T-helper 1 cell (primary cell): ENCODE data around the gene KRTAP4-11.
"Not testable (repeated sequence)": the region's sequence is repeated elsewhere in the genome, so short reads cannot be mapped to it uniquely, and the experiment has no call there.

ENCODE experiments used
- DNase-seq, 5 donors: peaks; one replicate each; pipeline ENCODE4 v3.0.0-alpha.2; 2012 to 2020

Gene KRTAP4-11

DNA sequence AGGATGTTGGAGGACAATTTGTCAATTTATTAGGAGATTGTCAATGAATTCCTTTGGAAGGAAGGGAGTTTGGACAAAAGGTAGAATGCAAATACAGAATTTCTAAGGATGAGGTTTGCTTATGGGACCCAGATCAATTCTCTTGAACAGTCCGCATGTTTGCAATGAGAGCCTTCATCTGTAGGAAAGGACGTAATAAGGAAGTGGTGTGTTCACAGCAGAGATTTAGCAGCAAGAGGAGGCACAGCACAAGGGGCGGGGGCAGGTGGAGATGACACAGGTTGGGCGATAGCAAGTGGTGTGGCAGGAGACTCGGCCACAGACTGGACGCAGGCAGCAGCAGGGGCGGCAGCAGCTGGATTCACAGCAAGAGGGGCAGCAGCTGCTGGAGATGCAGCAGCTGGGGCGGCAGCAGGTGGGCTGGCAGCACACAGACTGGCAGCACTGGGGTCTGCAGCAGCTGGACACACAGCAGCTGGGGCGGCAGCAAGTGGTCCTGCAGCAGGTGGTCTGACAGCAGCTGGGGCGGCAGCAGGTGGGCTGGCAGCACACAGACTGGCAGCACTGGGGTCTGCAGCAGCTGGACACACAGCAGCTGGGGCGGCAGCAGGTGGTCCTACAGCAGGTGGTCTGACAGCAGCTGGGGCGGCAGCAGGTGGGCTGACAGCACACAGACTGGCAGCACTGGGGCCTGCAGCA is 5.3 kb upstream of the KRTAP4-11 start:
- DNase-seq = not testable (repeated sequence)

DNA sequence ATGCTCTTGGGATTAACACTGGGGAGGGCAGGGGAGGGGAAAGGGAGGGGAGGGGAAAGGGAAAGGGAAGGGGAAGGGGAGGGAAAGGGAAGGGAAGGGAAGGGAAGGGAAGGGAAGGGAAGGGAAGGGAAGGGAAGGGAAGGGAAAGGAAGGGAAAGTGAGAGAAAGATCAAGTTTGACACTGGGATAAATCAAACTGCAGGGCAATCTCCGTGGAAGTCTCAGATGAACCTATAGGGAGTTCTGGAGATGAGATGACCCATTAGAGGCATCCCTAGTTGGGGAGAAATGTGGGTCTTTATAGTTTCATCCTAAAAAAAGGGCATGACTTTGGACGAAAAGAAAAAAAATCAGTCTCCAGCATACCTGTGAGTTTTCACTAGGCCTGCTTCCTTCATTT is 3.6 kb upstream of the KRTAP4-11 start:
- no peak for DNase-seq

DNA sequence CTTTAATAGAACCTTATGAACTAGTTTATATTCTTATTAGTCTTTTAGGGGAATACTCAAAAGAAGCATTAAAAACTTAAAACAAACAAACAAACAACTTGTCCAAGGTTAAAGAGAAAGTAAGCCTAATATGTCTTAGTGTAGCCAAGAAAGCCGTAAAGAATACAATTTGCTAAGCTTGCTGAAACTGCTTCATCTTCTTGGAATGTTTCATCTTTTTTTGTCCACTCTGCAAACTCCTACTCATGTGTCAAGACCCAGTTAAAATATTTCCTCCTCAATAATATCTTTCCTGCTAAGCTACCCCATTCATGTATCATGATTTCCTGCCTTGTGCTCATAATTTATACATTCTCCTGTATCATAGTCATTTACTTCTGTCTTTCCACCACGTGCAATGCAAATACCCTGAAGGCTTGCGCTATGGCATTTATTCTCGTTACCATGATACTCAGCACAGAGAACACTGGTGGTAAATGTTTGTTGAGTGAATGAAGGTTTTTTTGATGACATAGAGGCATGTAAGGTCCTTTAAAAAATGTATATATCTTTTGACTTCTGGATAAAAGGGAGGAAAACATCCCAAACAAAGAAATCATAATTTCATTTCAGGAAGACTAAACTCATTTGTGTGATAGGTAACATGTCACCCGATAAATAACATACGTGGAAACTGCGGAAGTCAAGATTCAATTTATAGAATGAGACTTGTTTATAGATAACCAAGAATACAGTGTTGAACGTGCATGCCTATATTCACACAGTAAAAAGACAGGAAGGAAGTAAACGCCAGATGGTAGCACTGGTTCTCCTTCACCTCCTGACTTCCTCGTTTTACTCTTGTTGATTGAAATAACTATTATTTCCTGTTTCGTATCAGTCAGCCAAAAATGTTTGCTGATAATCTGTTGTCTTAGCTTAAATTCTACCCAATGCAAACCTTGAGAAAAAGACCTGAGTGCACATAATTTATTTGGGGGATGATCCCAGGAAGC is 1.8 kb upstream of the KRTAP4-11 start:
- DNase-seq = not testable (repeated sequence)

DNA sequence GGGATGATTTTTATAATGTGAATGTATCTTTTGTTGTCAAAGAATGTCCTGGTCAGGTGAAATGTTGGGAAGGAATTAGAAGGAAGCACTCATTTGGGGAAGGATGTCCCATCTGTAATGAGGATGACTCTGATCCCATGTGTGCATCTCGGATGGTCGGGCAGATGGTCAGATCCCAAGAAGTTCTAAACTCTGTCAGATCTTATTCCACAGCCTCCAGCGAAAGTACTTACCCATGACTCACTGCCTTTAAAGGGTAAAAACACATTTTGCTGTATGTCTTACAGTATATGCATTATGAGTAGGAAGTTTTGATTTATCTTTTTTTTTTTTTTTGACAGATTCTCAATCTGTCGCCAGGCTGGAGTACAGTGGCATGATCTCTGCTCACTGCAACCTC is 548 bp upstream of the KRTAP4-11 start:
- DNase-seq = no peak

DNA sequence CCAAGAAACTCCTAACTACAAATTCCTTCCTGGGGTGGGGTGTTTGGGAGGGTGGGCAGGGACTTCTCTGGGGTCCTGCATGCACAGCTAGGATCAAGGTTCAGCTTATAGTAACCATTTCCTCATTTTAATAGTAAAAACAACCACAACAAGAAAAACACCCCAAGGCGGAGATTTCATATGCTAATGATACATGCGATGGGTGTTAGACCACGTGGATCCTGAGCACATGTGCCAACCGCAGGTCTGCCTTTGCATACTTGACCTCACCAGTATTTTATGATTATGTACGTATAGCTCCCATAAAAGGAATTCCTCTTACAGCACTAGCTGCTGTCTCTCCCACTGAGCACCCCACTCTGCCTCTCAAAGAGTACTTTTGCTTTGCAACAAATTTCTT is 1.9 kb downstream of the KRTAP4-11 start:
- no peak for DNase-seq

DNA sequence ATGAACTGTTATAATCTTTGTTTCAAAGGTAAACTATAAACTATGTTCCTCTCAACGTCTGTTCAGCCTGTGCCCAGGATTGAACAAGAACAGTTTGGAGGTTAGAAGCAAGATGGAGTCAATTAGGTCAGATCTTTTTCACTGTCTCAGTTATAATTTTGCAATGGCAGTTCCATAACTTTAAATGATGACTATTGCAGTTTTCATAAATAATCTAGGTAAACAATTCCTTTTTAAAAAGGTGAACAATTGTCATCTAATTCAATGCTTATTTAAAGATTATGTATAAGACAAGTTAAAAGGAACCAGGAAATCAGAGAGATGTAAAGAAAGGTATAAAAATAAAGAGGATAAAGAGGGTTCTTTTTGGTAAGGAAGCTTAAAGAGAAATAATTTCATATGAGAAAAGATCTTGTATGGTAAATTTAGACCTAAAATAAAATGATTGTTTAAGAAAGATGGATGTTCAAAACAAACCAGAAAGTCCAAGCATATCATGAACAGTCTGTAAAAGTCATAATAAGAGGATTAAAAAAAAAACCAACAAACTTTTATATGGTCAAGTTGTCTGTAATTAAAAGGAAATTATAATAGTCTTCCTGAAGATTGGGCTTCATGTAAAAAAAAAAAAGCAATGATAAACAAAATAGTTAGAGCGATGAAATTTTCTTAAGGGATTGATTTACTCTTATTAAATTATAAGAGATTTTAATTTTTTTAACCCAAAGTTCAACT is 6.9 kb downstream of the KRTAP4-11 start:
- no peak for DNase-seq

DNA sequence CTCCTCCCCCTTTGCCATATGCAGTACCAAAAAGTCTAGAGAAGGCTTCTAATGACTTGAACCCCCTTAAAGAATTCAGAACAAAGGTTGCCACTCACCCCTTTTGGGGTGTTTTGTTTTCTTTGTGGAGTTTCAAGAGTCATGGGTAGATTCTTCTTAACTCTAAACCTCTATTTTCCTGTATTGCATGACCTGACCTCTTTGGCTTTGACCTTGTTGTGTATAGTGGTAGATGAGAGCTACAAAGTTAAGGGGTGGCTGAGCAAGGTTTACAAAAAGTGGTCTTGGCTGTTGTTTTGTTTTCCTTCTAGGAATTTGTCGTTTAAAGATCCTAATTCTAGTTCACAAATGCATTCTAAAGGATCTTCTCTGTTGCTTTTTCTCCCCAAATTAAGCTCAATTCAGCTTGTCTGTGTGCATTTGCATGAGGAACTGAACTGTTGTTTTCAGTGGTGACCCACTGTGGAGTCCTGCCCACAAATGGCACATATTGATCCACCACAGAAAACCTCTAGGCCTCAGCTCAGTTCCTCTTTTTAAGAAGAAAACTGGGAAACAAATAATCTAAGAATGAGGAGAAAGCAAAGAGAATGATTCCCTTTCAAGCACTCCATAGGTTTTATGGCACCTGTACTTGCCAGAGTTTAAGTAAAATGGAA is 9.3 kb downstream of the KRTAP4-11 start:
- not testable (repeated sequence) for DNase-seq

DNA sequence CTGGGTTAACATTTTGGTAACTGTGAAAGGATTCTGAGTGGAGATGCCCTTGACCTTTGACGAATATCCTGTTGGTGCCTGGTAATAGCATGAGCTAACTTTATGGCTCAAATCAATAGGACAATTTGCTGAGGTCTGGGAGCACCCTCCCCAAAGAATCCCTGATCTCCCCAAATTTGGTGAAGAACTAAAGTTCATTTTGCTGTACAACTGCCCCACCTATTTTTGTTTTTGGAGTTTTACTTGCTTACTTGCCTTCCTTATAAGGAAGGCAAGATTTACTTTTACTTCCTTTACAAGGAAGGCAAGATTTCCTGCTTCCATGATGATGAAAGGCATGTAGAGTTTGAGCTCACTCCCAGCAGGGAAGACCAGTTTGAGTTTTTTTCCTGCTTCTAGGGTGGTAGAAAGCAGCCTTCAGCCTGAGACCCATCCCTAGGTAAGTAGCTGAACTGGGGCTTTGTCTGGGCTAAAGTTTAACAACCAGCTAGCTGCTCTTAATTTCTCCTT is 10.2 kb downstream of the KRTAP4-11 start:
- no peak for DNase-seq

DNA sequence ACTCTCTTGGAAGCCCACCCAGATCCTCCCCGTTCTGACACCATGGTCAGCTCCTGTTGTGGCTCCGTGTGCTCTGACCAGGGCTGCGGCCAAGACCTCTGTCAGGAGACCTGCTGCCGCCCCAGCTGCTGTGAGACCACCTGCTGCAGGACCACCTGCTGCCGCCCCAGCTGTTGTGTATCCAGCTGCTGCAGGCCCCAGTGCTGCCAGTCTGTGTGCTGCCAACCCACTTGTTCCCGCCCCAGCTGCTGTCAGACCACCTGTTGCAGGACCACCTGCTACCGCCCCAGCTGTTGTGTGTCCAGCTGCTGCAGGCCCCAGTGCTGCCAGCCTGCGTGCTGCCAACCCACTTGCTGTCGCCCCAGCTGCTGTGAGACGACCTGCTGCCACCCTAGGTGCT is 12.8 kb downstream of the KRTAP4-11 start, which contains the start of gene KRTAP4-9:
TSS of gene KRTAP4-9 (plus strand) at position 43 of the 400 bp plus-strand sequence. CDS start at position 43, 0 bp downstream.
- not testable (repeated sequence) for DNase-seq

DNA sequence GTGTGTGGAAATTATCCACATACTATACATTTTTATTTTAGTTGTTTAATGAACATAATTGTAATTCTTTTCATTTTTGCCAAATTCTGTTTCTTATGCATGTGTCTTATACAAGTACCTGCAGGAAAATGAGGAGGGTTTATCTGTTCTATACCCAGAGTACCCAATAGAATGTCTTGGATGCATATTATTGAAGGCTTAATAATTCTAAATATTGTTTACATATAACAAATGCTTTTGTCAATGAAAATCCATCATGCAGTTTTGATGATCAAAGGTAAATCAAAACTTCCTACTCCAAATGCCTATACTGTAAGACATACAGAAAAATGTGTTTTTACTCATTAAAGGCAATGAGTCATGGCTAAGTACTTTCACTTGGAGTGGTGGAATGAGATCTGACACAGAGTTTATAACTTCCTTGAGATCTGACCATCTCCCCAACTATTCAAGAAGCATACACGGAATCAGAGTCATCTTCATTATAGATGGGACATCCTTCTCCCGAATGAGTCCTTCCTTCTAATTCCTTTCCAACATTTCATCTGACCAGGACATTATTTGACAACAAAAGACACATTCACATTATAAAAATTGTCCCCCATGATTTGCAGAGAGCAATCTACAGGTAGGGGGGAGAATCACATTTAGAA is 13.7 kb downstream of the KRTAP4-11 start:
- not testable (repeated sequence) for DNase-seq

DNA sequence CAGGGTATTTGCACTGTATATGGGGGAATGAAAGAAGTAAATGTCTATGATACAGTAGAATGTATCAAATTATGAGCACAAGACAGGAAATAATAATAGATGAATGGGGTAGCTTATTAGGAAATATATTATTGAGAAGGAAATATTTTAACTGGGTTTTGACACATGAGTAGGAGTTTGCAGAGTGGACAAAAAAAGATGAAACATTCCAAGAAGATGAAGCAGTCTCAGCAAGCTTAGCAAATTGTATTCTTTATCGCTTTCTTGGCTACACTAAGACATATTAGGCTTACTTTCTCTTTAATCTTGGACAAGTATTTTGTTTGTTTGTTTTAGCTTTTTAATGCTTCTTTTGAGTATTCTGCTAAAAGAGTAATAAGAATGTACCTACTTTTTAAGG is 14.3 kb downstream of the KRTAP4-11 start:
- DNase-seq = no peak

DNA sequence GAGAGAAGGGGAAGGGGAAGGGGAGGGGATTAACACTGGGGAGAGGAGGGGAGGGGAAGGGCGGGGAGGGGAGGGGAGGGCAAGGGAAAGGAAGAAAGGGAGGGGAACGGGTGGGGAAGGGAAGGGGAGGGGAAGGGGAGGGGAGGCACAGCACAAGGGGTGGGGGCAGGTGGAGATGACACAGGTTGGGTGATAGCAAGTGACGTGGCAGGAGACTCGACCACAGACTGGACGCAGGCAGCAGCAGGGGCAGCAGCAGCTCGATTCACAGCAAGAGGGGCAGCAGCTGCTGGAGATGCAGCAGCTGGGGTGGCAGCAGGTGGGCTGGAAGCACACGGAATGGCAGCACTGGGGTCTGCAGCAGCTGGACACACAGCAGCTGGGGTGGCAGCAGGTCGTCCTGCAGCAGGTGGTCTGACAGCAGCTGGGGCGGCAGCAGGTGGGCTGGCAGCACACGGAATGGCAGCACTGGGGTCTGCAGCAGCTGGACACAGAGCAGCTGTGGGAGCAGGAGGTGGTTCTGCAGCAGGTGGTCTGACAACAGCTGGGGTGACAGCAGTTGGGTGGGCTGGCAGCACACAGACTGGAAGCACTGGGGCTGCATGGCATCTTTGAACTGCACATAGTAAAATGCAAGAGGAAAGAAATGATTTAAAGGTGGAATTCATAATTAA is 16.4 kb downstream of the KRTAP4-11 start, which contains the start of gene KRTAP4-16:
TSS of gene KRTAP4-16 (minus strand) at position 624 of the 674 bp plus-strand sequence. CDS start at position 624, 0 bp downstream.
- DNase-seq = no peak

DNA sequence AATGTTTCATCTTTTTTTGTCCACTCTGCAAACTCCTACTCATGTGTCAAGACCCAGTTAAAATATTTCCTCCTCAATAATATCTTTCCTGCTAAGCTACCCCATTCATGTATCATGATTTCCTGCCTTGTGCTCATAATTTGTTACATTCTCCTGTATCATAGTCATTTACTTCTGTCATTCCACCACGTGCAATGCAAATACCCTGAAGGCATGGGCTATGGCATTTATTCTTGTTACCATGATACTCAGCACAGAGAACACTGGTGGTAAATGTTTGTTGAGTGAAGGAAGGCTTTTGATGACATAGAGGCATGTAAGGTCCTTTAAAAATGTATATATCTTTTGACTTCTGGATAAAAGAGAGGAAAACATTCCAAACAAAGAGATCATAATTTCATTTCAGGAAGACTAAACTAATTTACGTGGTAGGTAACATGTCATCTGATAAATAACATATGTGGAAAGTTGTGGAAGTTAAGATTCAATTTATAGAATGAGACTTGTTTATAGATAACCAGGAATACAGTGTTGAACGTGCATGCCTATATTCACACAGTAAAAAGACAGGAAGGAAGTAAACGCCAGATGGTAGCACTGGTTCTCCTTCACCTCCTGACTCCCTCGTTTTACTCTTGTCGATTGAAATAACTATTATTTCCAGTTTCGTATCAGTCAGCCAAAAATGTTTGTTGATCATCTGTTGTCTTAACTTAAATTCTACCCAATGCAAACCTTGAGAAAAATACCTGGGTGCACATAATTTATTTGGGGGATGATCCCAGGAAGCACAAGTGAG is 18.3 kb downstream of the KRTAP4-11 start:
- DNase-seq = not testable (repeated sequence)

DNA sequence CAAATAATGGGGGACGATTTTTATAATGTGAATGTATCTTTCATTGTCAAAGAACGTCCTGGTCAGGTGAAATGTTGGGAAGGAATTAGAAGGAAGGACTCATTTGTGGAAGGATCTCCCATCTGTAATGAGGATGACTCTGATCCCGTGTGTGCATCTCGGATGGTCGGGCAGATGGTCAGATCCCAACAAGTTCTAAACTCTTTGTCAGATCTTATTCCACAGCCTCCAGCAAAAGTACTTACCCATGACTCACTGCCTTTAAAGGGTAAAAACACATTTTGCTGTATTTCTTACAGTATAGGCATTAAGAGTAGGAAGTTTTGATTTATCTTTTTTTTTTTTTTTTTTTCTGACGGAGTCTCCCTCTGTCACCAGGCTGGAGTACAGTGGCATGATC is 19.7 kb downstream of the KRTAP4-11 start:
- no peak for DNase-seq

DNA sequence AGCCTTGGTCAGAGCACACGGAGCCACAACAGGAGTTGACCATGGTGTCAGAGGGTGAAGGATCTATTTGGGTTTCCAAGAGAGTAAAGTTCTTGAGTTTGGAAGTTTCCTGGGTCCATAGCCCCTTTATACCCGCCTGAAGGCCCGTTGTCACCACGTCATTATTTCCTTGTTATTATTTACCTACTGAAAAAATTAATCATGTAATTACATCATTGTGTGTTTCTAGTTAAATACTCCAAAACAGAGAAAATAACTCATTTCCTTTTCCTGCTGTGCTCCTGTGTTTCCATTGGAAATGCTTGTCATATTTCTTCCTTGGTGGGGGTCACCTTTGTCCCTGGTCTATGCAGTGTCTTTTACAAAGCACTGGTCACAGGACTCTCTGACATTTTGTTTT is 20.1 kb downstream of the KRTAP4-11 start, which contains the start of gene KRTAP4-8:
TSS of gene KRTAP4-8 (minus strand) at position 101 of the 400 bp plus-strand sequence. CDS start at position 43, 58 bp downstream.
- DNase-seq = no peak

DNA sequence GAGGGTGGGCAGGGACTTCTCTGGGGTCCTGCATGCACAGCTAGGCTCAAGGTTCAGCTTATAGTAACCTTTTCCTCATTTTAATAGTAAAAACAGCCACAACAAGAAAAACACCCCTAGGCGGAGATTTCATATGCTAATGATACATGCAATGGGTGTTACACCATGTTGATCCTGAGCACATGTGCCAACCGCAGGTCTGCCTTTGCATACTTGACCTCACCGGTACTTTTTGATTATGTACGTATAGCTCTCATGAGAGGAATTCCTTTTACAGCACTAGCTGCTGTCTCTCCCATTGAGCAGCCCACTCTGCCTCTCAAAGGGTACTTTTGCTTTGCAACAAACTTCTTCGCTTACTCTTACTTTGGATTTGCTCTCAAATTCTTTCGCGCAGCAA is 22.1 kb downstream of the KRTAP4-11 start:
- DNase-seq = no peak

DNA sequence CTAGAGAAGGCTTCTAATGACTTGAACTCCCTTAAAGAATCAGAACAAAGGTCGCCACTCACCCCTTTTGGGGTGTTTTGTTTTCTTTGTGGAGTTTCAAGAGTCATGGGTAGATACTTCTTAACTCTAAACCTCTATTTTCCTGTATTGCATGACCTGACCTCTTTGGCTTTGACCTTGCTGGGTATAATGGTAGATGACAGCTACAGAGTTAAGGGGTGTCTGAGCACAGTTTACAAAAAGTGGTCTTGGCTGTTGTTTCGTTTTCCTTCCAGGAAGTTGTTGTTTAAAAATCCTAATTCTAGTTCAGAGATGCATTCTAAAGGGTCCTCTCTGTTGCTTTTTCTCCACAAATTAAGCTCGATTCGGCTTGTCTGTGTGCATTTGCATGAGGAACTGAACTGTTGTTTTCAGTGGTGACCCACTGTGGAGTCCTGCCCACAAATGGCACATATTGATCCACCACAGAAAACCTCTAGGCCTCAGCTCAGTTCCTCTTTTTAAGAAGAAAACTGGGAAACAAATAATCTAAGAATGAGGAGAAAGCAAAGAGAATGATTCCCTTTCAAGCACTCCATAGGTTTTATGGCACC is 29.3 kb downstream of the KRTAP4-11 start:
- not testable (repeated sequence) for DNase-seq

DNA sequence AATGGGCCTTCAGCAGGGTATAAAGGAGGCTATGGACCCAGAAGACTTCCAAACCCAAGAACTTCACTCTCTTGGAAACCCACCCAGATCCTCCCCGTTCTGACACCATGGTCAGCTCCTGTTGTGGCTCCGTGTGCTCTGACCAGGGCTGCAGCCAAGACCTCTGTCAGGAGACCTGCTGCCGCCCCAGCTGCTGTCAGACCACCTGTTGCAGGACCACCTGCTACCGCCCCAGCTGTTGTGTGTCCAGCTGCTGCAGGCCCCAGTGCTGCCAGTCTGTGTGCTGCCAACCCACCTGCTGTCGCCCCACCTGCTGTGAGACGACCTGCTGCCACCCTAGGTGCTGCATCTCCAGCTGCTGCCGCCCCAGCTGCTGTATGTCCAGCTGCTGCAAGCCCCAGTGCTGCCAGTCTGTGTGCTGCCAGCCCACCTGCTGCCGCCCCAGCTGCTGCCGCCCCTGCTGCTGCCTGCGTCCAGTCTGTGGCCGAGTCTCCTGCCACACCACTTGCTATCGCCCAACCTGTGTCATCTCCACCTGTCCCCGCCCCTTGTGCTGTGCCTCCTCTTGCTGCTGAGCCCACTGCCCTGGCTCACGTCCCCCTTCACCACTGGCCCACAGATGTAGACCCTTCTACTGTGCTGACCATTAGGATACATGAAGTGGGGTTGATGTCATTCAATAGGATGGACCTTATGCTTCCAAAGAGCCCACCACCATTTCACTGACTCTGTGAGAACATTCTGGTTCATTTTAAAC is 33.9 kb downstream of the KRTAP4-11 start, which contains the start of gene KRTAP4-7:
TSS of gene KRTAP4-7 (plus strand) at position 51 of the 757 bp plus-strand sequence. CDS start at position 108, 57 bp downstream.
- DNase-seq = not testable (repeated sequence)
